NCI-H526 treated with DMSO at 0.1 percent for 48 hours (cell line): ENCODE results near the gene DYNLRB2.

ENCODE experiments used
- DNase-seq: peaks from one replicate; lab custom pipeline; 2025; lab: John Stamatoyannopoulos, UW

DYNLRB2 gene

DNA sequence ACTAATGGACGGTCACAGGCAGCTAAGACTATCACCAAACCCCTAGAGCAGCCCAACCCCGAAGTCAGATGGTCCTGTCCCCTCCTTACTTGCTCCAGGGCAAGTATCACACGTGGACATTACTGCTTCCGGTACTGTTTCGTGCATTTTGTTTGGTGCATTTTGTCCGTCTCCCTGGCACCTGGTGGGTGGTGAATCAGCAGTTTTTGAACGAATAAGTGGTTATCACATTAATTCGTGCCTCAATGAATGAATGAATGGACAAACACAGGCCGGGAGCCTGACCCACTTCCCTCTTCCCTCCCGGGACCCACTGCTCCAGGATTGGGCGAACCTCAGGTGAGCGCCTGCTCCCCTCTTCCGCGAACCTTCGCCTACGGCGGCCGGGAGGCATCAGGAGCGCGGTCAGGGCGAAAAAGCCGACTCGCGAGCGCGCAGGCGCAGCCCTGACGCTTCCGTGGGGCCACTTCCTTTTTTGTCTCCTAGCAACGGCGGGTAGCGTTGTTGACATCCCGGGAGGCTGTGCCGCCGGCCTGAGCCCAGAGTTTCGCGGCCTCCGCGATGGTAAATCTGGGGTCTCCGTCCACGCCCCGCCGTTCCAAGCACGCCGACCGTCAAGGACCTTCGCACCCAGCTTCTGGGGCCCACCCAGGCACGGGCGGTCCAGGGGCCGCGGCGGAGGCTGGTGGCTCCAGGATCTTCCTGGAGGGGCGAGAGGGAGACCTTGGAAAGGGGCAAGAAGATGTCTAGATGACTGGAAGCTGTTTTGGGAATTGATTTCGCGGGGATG lies at the start of gene DYNLRB2:
TSS of gene DYNLRB2 (plus strand) at position 478 of the 790 bp plus-strand sequence. CDS start at position 562, 84 bp downstream.
- DNase-seq, result peak; percentile 64

DNA sequence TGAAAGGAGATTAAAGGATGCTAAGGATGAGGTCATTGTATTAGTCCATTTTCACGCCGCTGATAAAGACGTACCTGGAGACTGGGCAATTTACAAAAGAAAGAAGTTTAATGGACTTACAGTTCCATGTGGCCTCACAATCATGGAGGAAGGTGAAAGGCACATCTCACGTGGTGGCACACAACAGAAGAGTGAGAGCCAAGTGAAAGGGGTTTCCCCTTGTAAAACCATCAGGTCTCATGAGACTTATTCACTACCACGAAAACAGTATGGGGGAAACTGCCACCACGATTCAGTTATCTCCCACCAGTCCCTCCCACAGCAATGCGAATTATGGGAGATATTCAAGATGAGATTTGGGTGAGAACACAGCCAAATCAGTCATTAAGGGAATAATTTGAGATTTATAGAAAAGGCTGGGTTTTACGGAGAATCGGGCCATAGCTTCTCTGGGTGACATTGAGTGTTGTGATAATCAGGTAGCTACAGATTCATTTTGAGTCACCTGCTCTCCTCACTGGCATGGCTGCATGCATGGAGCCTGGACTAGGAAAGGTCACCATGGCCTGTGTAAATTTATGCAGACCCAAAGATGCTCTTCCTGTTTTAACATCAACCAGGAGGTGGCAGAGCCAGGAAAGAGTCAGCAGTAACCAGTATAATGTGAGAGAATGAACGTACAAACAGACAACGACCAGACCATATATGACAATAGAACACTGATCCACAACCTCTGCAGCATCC lies 40.5 kb upstream of the DYNLRB2 start:
- DNase-seq, result no peak

DNA sequence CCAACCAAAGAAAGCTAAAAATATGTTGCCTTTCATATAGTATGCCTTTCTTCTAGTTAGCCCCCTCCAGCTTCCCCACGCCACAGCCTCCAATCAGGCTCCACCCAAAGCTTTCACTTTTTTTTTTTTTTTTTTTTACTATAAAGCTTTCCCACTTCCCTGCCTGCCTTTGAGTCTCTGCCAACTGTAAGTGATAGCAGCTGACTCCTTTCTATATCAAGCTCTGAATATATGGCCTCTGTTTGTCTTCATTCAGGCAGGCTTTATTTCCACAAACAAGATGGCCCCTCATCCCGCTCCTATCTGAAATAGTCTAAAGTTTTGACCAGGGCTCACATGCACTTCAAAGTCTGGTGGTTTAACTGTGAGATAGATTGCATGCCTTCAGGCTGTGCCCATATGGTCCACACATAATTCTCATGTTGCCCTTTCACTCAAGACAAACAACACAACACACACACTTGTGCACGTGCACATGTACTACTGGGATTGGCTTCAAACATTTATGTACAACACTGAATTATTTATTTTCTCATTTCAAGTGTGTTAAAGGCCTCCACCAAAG lies 39.8 kb upstream of the DYNLRB2 start:
- DNase-seq, result no peak

DNA sequence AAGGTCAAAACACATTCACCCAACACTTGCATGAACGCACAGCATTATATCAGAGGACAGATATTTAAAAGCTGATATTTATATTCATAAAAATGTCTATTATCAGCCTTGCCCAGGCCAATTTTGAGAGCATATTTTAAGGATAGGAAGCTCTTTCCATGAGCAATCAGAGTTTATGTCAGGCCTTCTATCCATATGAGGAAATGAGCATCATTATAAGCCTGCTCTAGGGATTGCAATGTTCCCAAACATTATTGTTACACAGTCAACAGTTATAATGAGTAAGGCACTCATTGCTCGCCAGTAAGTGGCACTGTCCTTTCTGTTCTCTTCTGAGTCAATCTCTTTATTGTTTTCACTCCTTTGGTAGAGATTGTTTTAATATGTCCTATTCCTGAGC lies 37.7 kb upstream of the DYNLRB2 start:
- no peak for DNase-seq

- DNase-seq, result no peak
Measured at GRCh38 chr16:80507538-80507937, 33.3 kb upstream of the DYNLRB2 start.

DNA sequence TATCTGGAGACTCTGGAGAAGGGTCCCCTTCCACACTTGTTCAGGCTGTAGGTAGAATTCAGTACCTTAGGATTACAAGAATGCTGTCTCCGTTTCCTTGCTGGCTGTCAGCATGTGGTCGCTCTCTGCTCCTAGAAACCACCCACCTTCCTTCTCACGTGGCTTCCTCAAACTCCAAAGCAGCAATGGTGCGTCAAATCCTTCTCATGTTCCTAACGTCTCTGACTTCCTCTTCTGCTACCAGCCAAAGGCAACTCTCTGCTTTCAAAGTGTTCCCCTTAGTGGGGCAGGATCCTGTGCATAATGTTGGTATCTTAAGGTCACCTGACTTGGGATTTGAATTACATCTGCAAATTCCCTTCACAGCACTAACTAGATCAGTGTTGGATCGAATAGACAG lies 30.9 kb upstream of the DYNLRB2 start:
- no peak for DNase-seq

GRCh38 chr16:80511824-80512592 lies 28.8 kb upstream of the DYNLRB2 start:
- DNase-seq, result no peak

DNA sequence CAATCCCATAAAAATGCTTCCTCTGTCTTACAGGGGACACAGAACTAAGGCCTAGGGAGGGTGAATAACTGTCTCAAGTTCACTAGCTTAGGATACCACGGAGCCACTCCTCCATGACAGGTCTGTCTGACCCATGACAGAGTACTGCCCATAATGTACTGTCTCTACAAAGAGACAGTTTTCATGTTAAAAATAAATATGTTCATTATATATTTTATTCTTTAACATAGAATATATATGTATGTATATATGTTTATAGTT lies 28.3 kb upstream of the DYNLRB2 start:
- DNase-seq, result no peak

GRCh38 chr16:80515374-80515773 lies 25.4 kb upstream of the DYNLRB2 start:
- no peak for DNase-seq

DNA sequence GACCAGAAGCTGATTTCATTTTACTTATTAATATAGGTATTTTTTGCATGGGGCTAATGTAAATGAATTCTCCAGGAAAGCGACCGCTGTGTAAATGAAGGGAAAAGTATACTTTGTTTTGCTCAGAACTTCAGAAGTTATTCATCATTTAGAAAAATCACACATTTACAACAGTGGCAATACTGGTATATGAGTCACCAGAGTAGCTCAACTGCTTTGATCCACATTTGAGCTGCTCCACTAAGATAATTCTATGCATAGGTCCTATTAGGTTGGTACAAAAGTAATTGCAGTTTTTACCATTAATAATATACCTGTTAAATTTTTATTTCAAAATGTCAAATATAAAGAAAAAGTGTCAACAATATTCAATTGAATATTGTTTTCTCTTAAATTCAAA lies 22.9 kb upstream of the DYNLRB2 start:
- DNase-seq, result no peak

- no peak for DNase-seq
Measured at GRCh38 chr16:80518436-80518835, 22.4 kb upstream of the DYNLRB2 start.

DNA sequence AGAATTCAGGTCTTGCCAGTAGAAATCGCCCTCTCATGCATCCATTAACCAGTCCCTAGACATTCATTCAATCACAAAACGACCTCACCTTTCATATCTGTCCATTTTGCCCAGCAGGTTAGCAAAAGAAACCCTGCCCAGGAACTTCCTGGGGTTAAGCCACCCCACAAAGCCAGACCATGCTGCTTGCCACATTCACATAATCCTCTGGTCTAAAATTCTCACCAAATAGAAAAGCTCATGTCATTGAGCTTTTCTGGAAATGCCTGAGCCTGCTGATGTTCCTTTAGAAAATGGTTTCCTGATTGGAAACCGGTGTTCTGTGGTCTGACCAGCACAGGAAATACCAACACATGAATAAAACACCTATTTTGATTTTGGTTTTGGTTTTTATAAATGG lies 21.6 kb upstream of the DYNLRB2 start:
- no peak for DNase-seq

GRCh38 chr16:80525420-80525819 lies 15.4 kb upstream of the DYNLRB2 start:
- no peak for DNase-seq

GRCh38 chr16:80526418-80527061 lies 14.3 kb upstream of the DYNLRB2 start:
- no peak for DNase-seq

DNA sequence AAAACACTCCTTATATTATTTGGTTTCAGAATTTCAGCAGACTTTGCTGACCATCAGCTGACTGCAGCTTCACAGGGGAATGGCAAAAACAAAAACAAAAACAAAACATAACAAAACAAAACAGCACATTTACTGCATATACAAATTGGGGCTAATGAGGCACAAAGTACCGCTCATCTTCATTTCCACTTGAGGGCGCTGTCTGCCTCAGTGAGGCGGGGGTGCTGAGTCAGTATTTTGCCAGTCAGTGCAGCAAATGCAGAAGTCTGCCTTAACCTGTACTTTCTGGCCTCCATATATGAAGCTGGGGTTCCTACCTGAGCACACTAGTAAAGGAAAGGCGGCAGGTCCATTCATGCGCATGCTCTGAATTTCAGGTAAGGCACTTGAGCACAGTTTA lies 13.5 kb upstream of the DYNLRB2 start:
- peak; percentile 0 for DNase-seq

DNA sequence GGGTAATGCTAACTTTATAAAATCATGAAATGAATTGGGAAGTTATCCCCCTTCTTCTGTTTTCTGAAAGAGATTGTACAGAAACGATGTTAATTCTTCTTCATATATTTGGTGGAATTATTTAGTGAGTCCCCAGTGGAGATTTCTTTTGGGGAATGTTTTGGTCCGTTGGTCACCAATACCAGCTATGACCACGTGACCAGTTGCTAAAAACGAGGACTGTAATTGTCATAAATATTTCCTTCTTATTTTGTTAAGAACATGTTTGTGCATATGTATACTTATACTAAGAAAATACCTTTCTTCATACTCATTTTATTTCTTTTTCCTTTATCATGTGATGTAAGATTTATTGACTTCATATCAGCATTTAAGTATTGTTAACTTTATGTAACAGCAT lies 10.3 kb upstream of the DYNLRB2 start:
- DNase-seq, result no peak

GRCh38 chr16:80536238-80536637 lies 4.6 kb upstream of the DYNLRB2 start:
- no peak for DNase-seq

- no peak for DNase-seq
Measured at GRCh38 chr16:80541306-80541694, 507 bp downstream of the DYNLRB2 start.

GRCh38 chr16:80543162-80543561 lies 2.4 kb downstream of the DYNLRB2 start:
- DNase-seq, result no peak

GRCh38 chr16:80544326-80544725 lies 3.5 kb downstream of the DYNLRB2 start:
- DNase-seq, result no peak

GRCh38 chr16:80546249-80546648 lies 5.5 kb downstream of the DYNLRB2 start:
- DNase-seq, result no peak

- DNase-seq, result no peak
Measured at GRCh38 chr16:80547145-80547544, 6.4 kb downstream of the DYNLRB2 start.
